Transverse colon (tissue), 4 donors: ENCODE results near the gene RBFOX1. TPM values are rescaled to one million over a fixed set of nuclear protein-coding genes. Genes with fewer than 3 reads are reported as not detected.

ENCODE experiments used
- DNase-seq: peaks from one replicate; pipeline ENCODE4 v3.0.0-alpha.2; 2019
- H3K27ac ChIP-seq, 4 donors: fragments of 200-600 bp; sonication (generic); 2 replicates each; pipeline ENCODE4 v1.5.1; 2016 to 2018; ENCODE audit warnings: inconsistent platforms in 4 of 4
- H3K27me3 ChIP-seq: fragments of 200-600 bp; sonication (generic); 2 replicates; pipeline ENCODE4 v1.5.1; 2017; ENCODE audit warnings: inconsistent platforms
- H3K36me3 ChIP-seq, 4 donors: fragments of 200-600 bp; sonication (generic); 2 replicates each; pipeline ENCODE4 v1.5.1; 2017 to 2019; ENCODE audit warnings: inconsistent platforms in 4 of 4
- H3K4me1 ChIP-seq, 4 donors: fragments of 200-600 bp; sonication (generic); 2 replicates each; pipeline ENCODE4 v1.5.1; 2017 to 2020; ENCODE audit warnings: inconsistent platforms in 4 of 4
- H3K4me3 ChIP-seq, 4 donors: fragments of 200-600 bp; sonication (generic); 1 replicate in 1 of 4; 2 replicates in 3 of 4; pipeline versions ENCODE4 v1.5.1 to v1.6.1; 2017 to 2019; ENCODE audit warnings: inconsistent platforms in 4 of 4
- H3K9me3 ChIP-seq, 2 donors: fragments of 200-600 bp; sonication (generic); 2 replicates each; pipeline ENCODE4 v1.5.1; 2017 to 2019; ENCODE audit warnings: inconsistent platforms in 2 of 2
- EP300 ChIP-seq: sonication (generic); formaldehyde crosslinking; IDR thresholded peaks from one replicate; pipeline ENCODE4 v1.6.1; 2017; ENCODE audit warnings: antibody characterized with exemption, low read depth
- POLR2A ChIP-seq: fragments of 450-650 bp; IDR thresholded peaks from one replicate; pipeline ENCODE4 v1.6.1; 2016; ENCODE audit warnings: antibody characterized with exemption, mild to moderate bottlenecking, moderate library complexity
- POLR2AphosphoS5 ChIP-seq, 3 donors: sonication (generic); formaldehyde crosslinking; IDR thresholded peaks; one replicate each; pipeline ENCODE4 v1.6.1; 2016; ENCODE audit warnings: antibody characterized with exemption in 3 of 3
- WGBS, 2 donors: methylation state at CpG; one replicate each; pipeline ENCODE4 v1.1.5; 2018; ENCODE audit warnings: low coverage in 1 of 2; 5-methylcytosine and 5-hydroxymethylcytosine counted together
- in situ Hi-C, 4 donors: fragments of 200-750 bp; cut with MboI; loops; one replicate each; pipeline versions ENCODE4 v1.15.0 to v1.15.1; 2017; ENCODE audit warnings: low sequenced_read_pairs in 3 of 4, low pct_ligation_motif_present in 1 of 4, low pct_unique_long_range_greater_than_20kb in 1 of 4
- intact Hi-C: fragments of 100-400 bp; cut with DNase I; formaldehyde crosslinking; loops from one replicate; pipeline ENCODE4 v1.15.1; 2023; ENCODE audit warnings: low total_unique reads
- total RNA-seq, 4 donors: library from RNA; depleted of rRNA; stranded (reverse); fragments of >200 nt; gene quantifications; one replicate each; pipeline ENCODE4 v1.1.0, GENCODE V29; 2016
- TF ChIP-seq, protein P1 (sequence below), 5 experiments: fragments of 200-600 bp in 3 of 5; fragments of 450-650 bp in 2 of 5; sonication (generic) in 3 of 5; IDR thresholded peaks; 1 replicate in 2 of 5; 2 replicates in 3 of 5; pipeline ENCODE4 v1.5.1; 2016 to 2017; ENCODE audit warnings: antibody characterized with exemption in 5 of 5, inconsistent platforms in 3 of 5, mild to moderate bottlenecking in 2 of 5, moderate library complexity in 1 of 5

The RBFOX1 gene
- total RNA-seq, 4 donors from 2014 or later = 2.3 to 8.2 (median 3.2) TPM

DNA sequence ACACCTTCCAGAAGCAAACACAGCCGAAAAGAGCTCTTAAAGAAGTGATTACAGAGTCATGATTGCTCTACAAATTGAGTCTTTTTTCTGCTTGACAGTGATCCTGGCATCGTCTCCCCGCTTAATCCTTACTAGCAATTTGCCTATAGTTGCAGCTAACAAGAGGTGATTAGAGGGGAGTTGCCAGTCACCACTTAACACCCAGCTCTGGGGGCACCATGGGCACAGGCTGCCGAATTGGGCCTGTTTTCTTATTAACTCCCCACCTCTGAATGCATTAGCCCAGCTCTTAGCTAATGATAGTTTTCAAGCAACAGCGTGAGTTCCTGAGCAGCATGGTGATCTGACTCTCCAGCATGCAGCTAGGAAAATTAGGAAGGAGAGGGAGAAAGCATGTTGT lies 93.5 kb downstream of the RBFOX1 start:
- no peaks in the 10 kb centered on the region for H3K36me3 ChIP-seq
- H3K9me3 ChIP-seq = no peaks in the 10 kb centered on the region
- H3K4me3 ChIP-seq = no peak overlapping the region
- no peak overlapping the region for H3K27ac ChIP-seq
- intact Hi-C loops (no loop called here), in situ Hi-C loops (no loop called here)
- H3K27me3 ChIP-seq = no peaks in the 10 kb centered on the region
- DNase-seq = no peak
- no peaks in the 10 kb centered on the region for H3K4me1 ChIP-seq
- TF ChIP-seq POLR2AphosphoS5 (IDR thresholded peaks at IDR 0.05) (no peak), EP300 (no peak)
- WGBS, 2 donors = 70 to 74% methylated on average over 2 to 5 of the region's 5 CpGs

DNA sequence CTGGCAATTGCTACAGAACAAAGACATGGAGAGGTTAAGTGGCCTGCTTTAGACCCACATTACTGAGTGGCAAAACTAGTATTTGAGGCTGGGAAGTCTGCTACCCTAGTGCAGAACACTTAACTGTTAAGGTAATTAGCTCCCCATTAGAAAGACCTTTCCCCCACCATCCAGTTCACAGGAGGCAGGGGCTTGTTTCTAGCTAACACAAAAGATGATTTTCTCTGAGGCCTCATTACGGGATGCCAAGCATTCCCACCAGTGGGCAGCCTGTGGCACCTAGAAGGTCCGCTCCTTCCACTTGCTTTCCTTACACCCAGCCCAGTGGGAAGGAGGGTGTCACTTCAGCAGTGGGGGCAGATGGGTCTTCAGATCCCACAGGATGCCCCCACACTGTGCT lies 99.1 kb downstream of the RBFOX1 start:
- WGBS, 2 donors = 76% methylated on average over 2 of the region's 2 CpGs; no CpG with 5 or more reads in 1 of the 2 donors
- Histone ChIP-seq H3K27me3 (no peaks in the 10 kb centered on the region), H3K36me3 (no peaks in the 10 kb centered on the region), H3K27ac (no peak overlapping the region), H3K9me3 (no peaks in the 10 kb centered on the region), H3K4me3 (no peak overlapping the region), H3K4me1 (no peaks in the 10 kb centered on the region)
- TF ChIP-seq, protein P1, sequence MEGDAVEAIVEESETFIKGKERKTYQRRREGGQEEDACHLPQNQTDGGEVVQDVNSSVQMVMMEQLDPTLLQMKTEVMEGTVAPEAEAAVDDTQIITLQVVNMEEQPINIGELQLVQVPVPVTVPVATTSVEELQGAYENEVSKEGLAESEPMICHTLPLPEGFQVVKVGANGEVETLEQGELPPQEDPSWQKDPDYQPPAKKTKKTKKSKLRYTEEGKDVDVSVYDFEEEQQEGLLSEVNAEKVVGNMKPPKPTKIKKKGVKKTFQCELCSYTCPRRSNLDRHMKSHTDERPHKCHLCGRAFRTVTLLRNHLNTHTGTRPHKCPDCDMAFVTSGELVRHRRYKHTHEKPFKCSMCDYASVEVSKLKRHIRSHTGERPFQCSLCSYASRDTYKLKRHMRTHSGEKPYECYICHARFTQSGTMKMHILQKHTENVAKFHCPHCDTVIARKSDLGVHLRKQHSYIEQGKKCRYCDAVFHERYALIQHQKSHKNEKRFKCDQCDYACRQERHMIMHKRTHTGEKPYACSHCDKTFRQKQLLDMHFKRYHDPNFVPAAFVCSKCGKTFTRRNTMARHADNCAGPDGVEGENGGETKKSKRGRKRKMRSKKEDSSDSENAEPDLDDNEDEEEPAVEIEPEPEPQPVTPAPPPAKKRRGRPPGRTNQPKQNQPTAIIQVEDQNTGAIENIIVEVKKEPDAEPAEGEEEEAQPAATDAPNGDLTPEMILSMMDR (IDR thresholded peaks at IDR 0.05) = no peak
- TF ChIP-seq POLR2A (no peak), EP300 (no peak), POLR2AphosphoS5 (IDR thresholded peaks at IDR 0.05) (no peak)
- DNase-seq = no peak
- in situ Hi-C loops (no loop called here), intact Hi-C loops (no loop called here)

DNA sequence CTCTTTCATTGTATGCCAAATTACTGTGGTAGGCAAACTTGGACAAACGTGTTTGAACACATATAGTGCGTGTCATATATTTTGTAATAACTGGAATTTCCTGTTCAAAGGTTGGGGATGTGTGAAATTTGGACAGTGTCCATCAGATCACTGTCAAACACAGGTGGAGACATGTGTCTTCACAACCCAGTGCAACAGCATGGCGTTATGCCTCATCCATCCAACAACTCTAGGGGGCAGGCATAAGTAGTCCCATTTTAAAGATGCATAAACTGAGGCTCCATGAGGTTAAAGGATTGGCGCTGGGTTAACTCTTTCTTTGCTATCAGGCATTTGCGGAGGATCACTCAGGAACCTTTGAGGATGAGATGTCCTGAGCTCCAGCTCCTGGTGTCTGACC lies 103.7 kb downstream of the RBFOX1 start:
- Histone ChIP-seq H3K9me3 (no peaks in the 10 kb centered on the region), H3K27me3 (no peaks in the 10 kb centered on the region), H3K4me1 (no peaks in the 10 kb centered on the region), H3K36me3 (no peaks in the 10 kb centered on the region), H3K27ac (no peak overlapping the region), H3K4me3 (no peak overlapping the region)
- WGBS, 2 donors = 64 to 67% methylated on average over 3 to 5 of the region's 5 CpGs
- intact Hi-C loops (no loop called here), in situ Hi-C loops (no loop called here)
- TF ChIP-seq POLR2A = no peak
- TF ChIP-seq, protein P1 (IDR thresholded peaks at IDR 0.05) = no peak
- no peak for TF ChIP-seq POLR2AphosphoS5 (IDR thresholded peaks at IDR 0.05)
- no peak for TF ChIP-seq EP300
- no peak for DNase-seq

DNA sequence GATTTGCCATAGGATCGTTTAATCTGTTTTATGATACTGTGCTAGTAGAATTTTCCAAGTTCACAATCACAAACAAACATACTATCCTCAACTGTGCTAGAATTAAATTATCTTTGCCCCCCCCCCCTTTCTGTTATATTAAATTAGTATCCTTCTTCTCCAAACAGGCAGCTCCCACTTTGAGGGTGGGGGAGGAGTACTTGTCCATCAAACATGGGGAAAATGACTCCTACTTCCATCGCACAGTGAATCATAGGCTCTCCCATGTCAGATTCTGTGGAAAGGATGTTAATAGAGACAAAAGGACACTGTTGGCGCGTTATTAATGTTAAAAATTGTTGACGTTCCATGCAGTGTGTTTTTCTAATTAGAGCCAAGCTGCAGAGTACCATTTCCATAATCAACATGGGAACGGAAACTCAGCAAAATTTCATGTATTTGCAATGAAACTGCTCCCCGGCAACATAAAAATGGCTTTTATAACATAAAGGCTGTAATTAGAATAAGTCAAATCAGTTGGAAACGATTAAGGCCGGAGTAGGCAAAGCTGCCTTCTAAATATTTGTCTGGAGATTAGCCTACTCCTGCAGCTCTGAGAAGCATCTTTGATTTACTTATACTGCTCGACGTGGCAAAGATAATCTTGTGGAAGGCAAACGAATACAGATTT lies 104.6 kb downstream of the RBFOX1 start:
- Histone ChIP-seq H3K36me3 (no peaks in the 10 kb centered on the region), H3K27ac (no peak overlapping the region), H3K27me3 (no peaks in the 10 kb centered on the region), H3K9me3 (no peaks in the 10 kb centered on the region), H3K4me3 (no peak overlapping the region), H3K4me1 (no peaks in the 10 kb centered on the region)
- intact Hi-C loops = no loop called here
- no peak for DNase-seq
- in situ Hi-C loops = no loop called here
- WGBS, 2 donors = 67 to 82% methylated on average over 12 of the region's 12 CpGs
- TF ChIP-seq, protein P1 (IDR thresholded peaks at IDR 0.05) = no peak
- TF ChIP-seq POLR2AphosphoS5 (IDR thresholded peaks at IDR 0.05) = no peak

DNA sequence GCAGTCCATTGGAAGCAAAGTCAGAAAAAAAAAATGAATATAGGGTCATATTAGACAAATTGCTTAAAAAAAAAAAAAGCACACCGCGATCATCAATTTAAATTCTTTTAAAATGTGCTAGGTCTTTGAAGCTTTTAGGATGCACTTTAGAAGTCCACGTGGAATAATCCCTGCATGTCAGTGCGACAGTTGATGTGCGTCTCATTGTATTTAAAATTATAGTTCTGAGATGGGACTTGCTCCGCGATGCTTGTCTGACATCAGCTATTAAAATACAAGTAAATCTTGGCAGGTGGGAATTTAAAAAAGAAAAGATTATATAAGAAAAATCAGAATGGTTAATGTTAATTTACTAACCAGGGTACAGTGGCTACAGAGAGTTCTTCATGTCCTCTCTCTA lies 105.2 kb downstream of the RBFOX1 start:
- 84 to 93% methylated on average over 7 of the region's 7 CpGs for WGBS, 2 donors
- in situ Hi-C loops = no loop called here

More for the DNA sequence above, 105.2 kb downstream of the RBFOX1 start:
- H3K36me3 ChIP-seq = no peaks in the 10 kb centered on the region
- H3K27ac ChIP-seq = no peak overlapping the region
- H3K27me3 ChIP-seq = no peaks in the 10 kb centered on the region
- DNase-seq = no peak
- H3K9me3 ChIP-seq = no peaks in the 10 kb centered on the region
- TF ChIP-seq EP300 (no peak), POLR2AphosphoS5 (IDR thresholded peaks at IDR 0.05) (no peak), POLR2A (no peak)
- TF ChIP-seq, protein P1 (IDR thresholded peaks at IDR 0.05) = no peak
- intact Hi-C loops = no loop called here
- no peaks in the 10 kb centered on the region for H3K4me1 ChIP-seq
- H3K4me3 ChIP-seq = no peak overlapping the region
